HT1080 (cell line): ENCODE results near the gene F10. TPM values are rescaled to one million over a fixed set of nuclear protein-coding genes. Genes with fewer than 3 reads are reported as not detected.

Experiments used
- DNase-seq: peaks from one replicate; pipeline ENCODE4 v3.0.0-alpha.2; 2015; ENCODE audit warnings: low read depth
- total RNA-seq: library from RNA; depleted of rRNA; stranded (reverse); fragments of >200 nt; shearing (Covaris generic); gene quantifications from 2 replicates; pipeline ENCODE4 v1.2.3, GENCODE V29; 2014

The F10 gene
- total RNA-seq, 1 experiment from 2014 or later = not detected

GRCh38 chr13:113086031-113086750 lies 36.4 kb upstream of the F10 start:
- DNase-seq = no peak

GRCh38 chr13:113086991-113087922 lies 35.3 kb upstream of the F10 start:
- no peak for DNase-seq

- DNase-seq = no peak
These were observed 34.5 kb upstream of the F10 start for GRCh38 chr13:113087923-113088690.

GRCh38 chr13:113088691-113089020 lies 33.9 kb upstream of the F10 start:
- no peak for DNase-seq

- DNase-seq = no peak
These were observed 32.7 kb upstream of the F10 start for GRCh38 chr13:113089693-113090414.

GRCh38 chr13:113090415-113090770 lies 32.2 kb upstream of the F10 start:
- no peak for DNase-seq

- no peak for DNase-seq
These were observed 31.8 kb upstream of the F10 start for GRCh38 chr13:113090806-113091205.

- DNase-seq = no peak
These were observed 31.3 kb upstream of the F10 start for GRCh38 chr13:113091211-113091771.

- no peak for DNase-seq
These were observed 30.5 kb upstream of the F10 start for GRCh38 chr13:113091891-113092775.

GRCh38 chr13:113092776-113093579 lies 29.6 kb upstream of the F10 start:
- no peak for DNase-seq

GRCh38 chr13:113093580-113094409 lies 28.8 kb upstream of the F10 start:
- no peak for DNase-seq

GRCh38 chr13:113094410-113094800 lies 28.2 kb upstream of the F10 start:
- no peak for DNase-seq

GRCh38 chr13:113095146-113096051 lies 27.2 kb upstream of the F10 start:
- no peak for DNase-seq

GRCh38 chr13:113096052-113096744 lies 26.4 kb upstream of the F10 start:
- no peak for DNase-seq

GRCh38 chr13:113096745-113097305 lies 25.8 kb upstream of the F10 start:
- no peak for DNase-seq

- DNase-seq = no peak
These were observed 24.9 kb upstream of the F10 start for GRCh38 chr13:113097651-113098050.
